Endodermal cell (in vitro differentiated cells): Measurements from ENCODE around the gene GRM4. TPM values are rescaled to one million over a fixed set of nuclear protein-coding genes. Genes with fewer than 3 reads are reported as not detected.

Experiments used
- DNase-seq: peaks from one replicate; pipeline ENCODE4 v3.0.0-alpha.2; 2017
- H3K27ac ChIP-seq: 2 replicates; pipeline ENCODE4 v1.5.1; 2013; ENCODE audit warnings: mild to moderate bottlenecking, low read depth, low read length, moderate library complexity
- H3K27me3 ChIP-seq: 2 replicates; pipeline ENCODE4 v1.6.1; 2013; ENCODE audit warnings: mild to moderate bottlenecking, low read length, moderate library complexity; ENCODE audit not compliant: insufficient read depth, control insufficient read depth, poor library complexity, severe bottlenecking
- H3K36me3 ChIP-seq: 2 replicates; pipeline ENCODE4 v1.7.0; 2013; ENCODE audit warnings: mild to moderate bottlenecking, low read length, moderate library complexity; ENCODE audit not compliant: control insufficient read depth, insufficient read depth
- H3K4me1 ChIP-seq: one replicate; pipeline ENCODE4 v1.7.0; 2013; ENCODE audit warnings: low read length; ENCODE audit not compliant: control insufficient read depth, insufficient read depth
- H3K4me3 ChIP-seq: 2 replicates; pipeline ENCODE4 v1.5.1; 2013; ENCODE audit warnings: mild to moderate bottlenecking, low read length, moderate library complexity
- H3K9ac ChIP-seq: 2 replicates; pipeline ENCODE4 v1.6.1; 2013; ENCODE audit warnings: mild to moderate bottlenecking, low read length, moderate library complexity; ENCODE audit not compliant: poor library complexity, severe bottlenecking; ENCODE audit errors: extremely low read depth
- H3K9me3 ChIP-seq: 2 replicates; pipeline ENCODE4 v1.6.1; 2013; ENCODE audit warnings: mild to moderate bottlenecking, low read length, moderate library complexity; ENCODE audit not compliant: control insufficient read depth
- H3K27ac Mint-ChIP-seq: 2 replicates; pipeline ENCODE4 v1.8.0; 2020; ENCODE audit warnings: mixed read lengths
- H3K27me3 Mint-ChIP-seq: 2 replicates; pipeline ENCODE4 v1.8.0; 2021; ENCODE audit warnings: mild to moderate bottlenecking, mixed read lengths; ENCODE audit not compliant: insufficient read depth
- H3K36me3 Mint-ChIP-seq: 2 replicates; pipeline ENCODE4 v1.8.0; 2020; ENCODE audit warnings: low read depth, mixed read lengths
- H3K4me1 Mint-ChIP-seq: 2 replicates; pipeline ENCODE4 v1.8.0; 2020; ENCODE audit warnings: mixed read lengths
- H3K4me3 Mint-ChIP-seq: 2 replicates; pipeline ENCODE4 v1.8.0; 2020; ENCODE audit warnings: mild to moderate bottlenecking, moderate library complexity, mixed read lengths
- H3K9me3 Mint-ChIP-seq: 2 replicates; pipeline ENCODE4 v1.8.0; 2020; ENCODE audit warnings: mild to moderate bottlenecking, mixed read lengths
- CTCF ChIP-seq: fragments of 200-600 bp; sonication (generic); conservative IDR thresholded peaks from 2 replicates; pipeline ENCODE4 v1.5.0; 2021; ENCODE audit warnings: antibody characterized with exemption, mild to moderate bottlenecking
- WGBS, 2 experiments: methylation state at CpG; one replicate each; pipeline versions ENCODE4 v1.1.5 to v1.1.7; 2013; ENCODE audit warnings: missing lambda C conversion rate in 2 of 2, mixed read lengths in 1 of 2; ENCODE audit not compliant: insufficient coverage in 1 of 2, insufficient read length in 1 of 2; 5-methylcytosine and 5-hydroxymethylcytosine counted together
- total RNA-seq, 2 donors: library from RNA; stranded (reverse); fragmentation: NEBNext Ultra II Directional in 1 of 2; extraction: Animal tissue kit (Norgen Biotek cat#: 25700) in 1 of 2; gene quantifications; 2 replicates in 1 of 2; 3 replicates in 1 of 2; pipeline ENCODE4 v1.2.1, GENCODE V29; 2021

GRM4 gene
- total RNA-seq, 2 donors from 2014 or later: 3.1 to 9.1 TPM

DNA sequence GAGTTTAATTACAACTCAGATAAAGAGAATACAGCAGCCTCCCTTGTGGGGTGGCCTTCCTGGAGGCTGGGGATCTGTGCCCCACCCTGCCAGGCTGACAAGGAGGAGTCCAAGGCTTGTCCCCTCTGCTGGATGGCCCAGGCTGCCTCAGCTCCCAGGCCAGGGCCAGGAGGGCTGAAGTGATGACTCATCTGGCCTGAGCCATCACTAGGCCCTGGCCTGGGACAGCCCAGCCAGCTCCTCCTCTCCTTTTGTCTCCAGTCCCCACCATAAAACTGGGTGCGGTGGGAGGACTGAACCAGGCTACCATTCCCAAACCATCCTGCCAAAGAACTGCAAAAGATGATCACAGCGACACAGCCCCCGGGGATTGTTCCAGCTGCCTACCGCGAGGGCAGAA lies 15.0 kb downstream of the GRM4 start:
- no peak overlapping the region for H3K4me3 ChIP-seq
- Mint-ChIP-seq H3K27ac (peak overlapping the region; percentile 90), H3K27me3 (no peaks in the 10 kb centered on the region), H3K4me3 (no peak overlapping the region), H3K36me3 (no peaks in the 10 kb centered on the region), H3K4me1 (peaks cover 23% of the 10 kb centered on the region), H3K9me3 (no peaks in the 10 kb centered on the region)
- H3K36me3 ChIP-seq: no peaks in the 10 kb centered on the region
- 84 to 85% methylated on average over 4 to 5 of the region's 5 CpGs for WGBS, 2 experiments
- no peaks in the 10 kb centered on the region for H3K4me1 ChIP-seq
- DNase-seq: peak; percentile 76
- no peak for TF ChIP-seq CTCF
- H3K9me3 ChIP-seq: no peaks in the 10 kb centered on the region
- H3K9ac ChIP-seq: no peak overlapping the region
- H3K27me3 ChIP-seq: no peaks in the 10 kb centered on the region
- H3K27ac ChIP-seq: no peak overlapping the region

GRCh38 chr6:34129753-34130152 lies 16.1 kb downstream of the GRM4 start:
- 40 to 55% methylated on average over 1 to 5 of the region's 5 CpGs for WGBS, 2 experiments
- Mint-ChIP-seq H3K4me1 (peaks cover 23% of the 10 kb centered on the region), H3K4me3 (no peak overlapping the region), H3K27me3 (no peaks in the 10 kb centered on the region), H3K36me3 (no peaks in the 10 kb centered on the region), H3K9me3 (no peaks in the 10 kb centered on the region), H3K27ac (no peak overlapping the region)
- no peak for TF ChIP-seq CTCF
- Histone ChIP-seq H3K36me3 (no peaks in the 10 kb centered on the region), H3K9me3 (no peaks in the 10 kb centered on the region), H3K4me3 (no peak overlapping the region), H3K9ac (no peak overlapping the region), H3K27me3 (no peaks in the 10 kb centered on the region), H3K4me1 (no peaks in the 10 kb centered on the region), H3K27ac (no peak overlapping the region)
- peak; percentile 94 for DNase-seq

DNA sequence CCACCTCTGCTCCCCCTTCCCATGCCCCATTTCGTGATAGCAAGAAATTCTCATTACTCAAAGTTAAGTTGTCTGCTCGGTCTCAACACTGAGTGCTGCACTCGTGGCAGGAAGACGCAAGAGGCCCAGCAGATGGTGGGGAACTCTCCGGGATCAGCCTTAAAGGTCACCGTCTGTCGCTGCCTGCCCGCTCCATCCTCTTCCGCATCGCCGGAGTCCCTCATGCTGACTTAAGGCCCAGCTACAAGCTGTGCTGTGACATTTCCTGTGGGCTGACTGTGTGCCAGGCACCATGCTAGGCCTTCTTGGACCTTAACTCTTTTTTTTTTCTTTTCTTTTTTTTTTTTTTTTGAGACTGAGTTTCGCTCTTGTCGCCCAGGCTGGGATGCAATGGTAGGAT lies 17.8 kb downstream of the GRM4 start:
- H3K27me3 Mint-ChIP-seq: no peaks in the 10 kb centered on the region
- peaks cover 22% of the 10 kb centered on the region for H3K4me1 Mint-ChIP-seq

More for the DNA sequence above, 17.8 kb downstream of the GRM4 start:
- Histone ChIP-seq H3K9me3 (no peaks in the 10 kb centered on the region), H3K36me3 (no peaks in the 10 kb centered on the region), H3K4me1 (no peaks in the 10 kb centered on the region), H3K27me3 (no peaks in the 10 kb centered on the region), H3K27ac (no peak overlapping the region), H3K4me3 (no peak overlapping the region), H3K9ac (no peak overlapping the region)
- 90 to 93% methylated on average over 11 to 13 of the region's 13 CpGs for WGBS, 2 experiments
- no peak for TF ChIP-seq CTCF
- H3K9me3 Mint-ChIP-seq: no peaks in the 10 kb centered on the region
- DNase-seq: no peak
- H3K4me3 Mint-ChIP-seq: no peak overlapping the region
- no peak overlapping the region for H3K27ac Mint-ChIP-seq
- no peaks in the 10 kb centered on the region for H3K36me3 Mint-ChIP-seq
